Measurements from ENCODE around the gene CLN3. TPM values are rescaled to one million over a fixed set of nuclear protein-coding genes. Genes with fewer than 3 reads are reported as not detected.

The CLN3 gene
- total and polyA plus RNA-seq, 2 of the 13 experiments (the other 11 are each of a cell fraction or from before 2014, with no cell fraction given), result 23.4 to 46.8 TPM

DNA sequence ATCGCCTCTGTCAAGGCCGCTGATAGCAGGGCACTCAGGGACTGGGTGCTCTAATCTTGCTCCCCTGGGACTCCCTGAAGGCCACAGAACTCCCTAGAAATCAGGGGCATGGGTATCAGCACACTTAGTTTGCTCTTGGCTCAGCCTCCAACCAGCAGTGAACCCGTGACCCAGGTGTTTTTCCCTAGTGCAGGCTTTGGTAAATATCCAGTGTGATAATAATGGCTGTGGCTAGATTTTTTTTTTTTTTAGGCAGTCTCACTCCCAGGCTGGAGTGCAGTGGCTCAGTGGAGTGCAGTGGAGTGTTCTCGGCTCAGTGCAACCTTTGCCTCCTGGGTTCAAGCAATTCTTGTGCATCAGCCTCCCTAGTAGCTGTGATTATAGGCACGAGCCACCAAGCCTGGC is 36.6 kb upstream of the CLN3 start (continued):
- TF ChIP-seq, protein P1, sequence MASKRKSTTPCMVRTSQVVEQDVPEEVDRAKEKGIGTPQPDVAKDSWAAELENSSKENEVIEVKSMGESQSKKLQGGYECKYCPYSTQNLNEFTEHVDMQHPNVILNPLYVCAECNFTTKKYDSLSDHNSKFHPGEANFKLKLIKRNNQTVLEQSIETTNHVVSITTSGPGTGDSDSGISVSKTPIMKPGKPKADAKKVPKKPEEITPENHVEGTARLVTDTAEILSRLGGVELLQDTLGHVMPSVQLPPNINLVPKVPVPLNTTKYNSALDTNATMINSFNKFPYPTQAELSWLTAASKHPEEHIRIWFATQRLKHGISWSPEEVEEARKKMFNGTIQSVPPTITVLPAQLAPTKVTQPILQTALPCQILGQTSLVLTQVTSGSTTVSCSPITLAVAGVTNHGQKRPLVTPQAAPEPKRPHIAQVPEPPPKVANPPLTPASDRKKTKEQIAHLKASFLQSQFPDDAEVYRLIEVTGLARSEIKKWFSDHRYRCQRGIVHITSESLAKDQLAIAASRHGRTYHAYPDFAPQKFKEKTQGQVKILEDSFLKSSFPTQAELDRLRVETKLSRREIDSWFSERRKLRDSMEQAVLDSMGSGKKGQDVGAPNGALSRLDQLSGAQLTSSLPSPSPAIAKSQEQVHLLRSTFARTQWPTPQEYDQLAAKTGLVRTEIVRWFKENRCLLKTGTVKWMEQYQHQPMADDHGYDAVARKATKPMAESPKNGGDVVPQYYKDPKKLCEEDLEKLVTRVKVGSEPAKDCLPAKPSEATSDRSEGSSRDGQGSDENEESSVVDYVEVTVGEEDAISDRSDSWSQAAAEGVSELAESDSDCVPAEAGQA (IDR thresholded peaks at IDR 0.05; ENCODE audit: low read depth), result no peak
- TF ChIP-seq, protein P1 (CRISPR knock-in tag; IDR thresholded peaks at IDR 0.05; ENCODE audit: borderline replicate concordance), result no peak
- TF ChIP-seq SP140L (CRISPR knock-in tag; IDR thresholded peaks at IDR 0.05; ENCODE audit: borderline replicate concordance) (no peak), ARNTL (CRISPR knock-in tag; IDR thresholded peaks at IDR 0.05) (0 out of 2 replicates have a peak, but pooled peaks have one; percentile 39), PAF1 (CRISPR knock-in tag; IDR thresholded peaks at IDR 0.05) (no peak), ZNF205 (CRISPR knock-in tag; IDR thresholded peaks at IDR 0.05) (peak; percentile 18; the same call in 1 of the 2 replicates), XBP1 (CRISPR knock-in tag; IDR thresholded peaks at IDR 0.05) (no peak), ZNF33A (CRISPR knock-in tag; IDR thresholded peaks at IDR 0.05; ENCODE audit: borderline replicate concordance) (no peak), ZNF382 (CRISPR knock-in tag; IDR thresholded peaks at IDR 0.05; ENCODE audit: borderline replicate concordance) (no peak), SRSF1 (optimal IDR thresholded peaks at IDR 0.05; ENCODE audit: low read depth, low read length) (no peak), CAMTA2 (CRISPR knock-in tag; IDR thresholded peaks at IDR 0.05; ENCODE audit: borderline replicate concordance) (no peak), SRSF9 (IDR thresholded peaks at IDR 0.05; ENCODE audit: borderline replicate concordance, insufficient read depth, low read depth, low read length, poor library complexity, severe bottlenecking) (no peak)
- TF ChIP-seq, protein P2, sequence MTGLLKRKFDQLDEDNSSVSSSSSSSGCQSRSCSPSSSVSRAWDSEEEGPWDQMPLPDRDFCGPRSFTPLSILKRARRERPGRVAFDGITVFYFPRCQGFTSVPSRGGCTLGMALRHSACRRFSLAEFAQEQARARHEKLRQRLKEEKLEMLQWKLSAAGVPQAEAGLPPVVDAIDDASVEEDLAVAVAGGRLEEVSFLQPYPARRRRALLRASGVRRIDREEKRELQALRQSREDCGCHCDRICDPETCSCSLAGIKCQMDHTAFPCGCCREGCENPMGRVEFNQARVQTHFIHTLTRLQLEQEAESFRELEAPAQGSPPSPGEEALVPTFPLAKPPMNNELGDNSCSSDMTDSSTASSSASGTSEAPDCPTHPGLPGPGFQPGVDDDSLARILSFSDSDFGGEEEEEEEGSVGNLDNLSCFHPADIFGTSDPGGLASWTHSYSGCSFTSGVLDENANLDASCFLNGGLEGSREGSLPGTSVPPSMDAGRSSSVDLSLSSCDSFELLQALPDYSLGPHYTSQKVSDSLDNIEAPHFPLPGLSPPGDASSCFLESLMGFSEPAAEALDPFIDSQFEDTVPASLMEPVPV (CRISPR knock-in tag; IDR thresholded peaks at IDR 0.05), result 0 out of 2 replicates have a peak, but pooled peaks have one; percentile 32
- TF ChIP-seq, protein P3, sequence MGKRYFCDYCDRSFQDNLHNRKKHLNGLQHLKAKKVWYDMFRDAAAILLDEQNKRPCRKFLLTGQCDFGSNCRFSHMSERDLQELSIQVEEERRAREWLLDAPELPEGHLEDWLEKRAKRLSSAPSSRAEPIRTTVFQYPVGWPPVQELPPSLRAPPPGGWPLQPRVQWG (CRISPR knock-in tag; IDR thresholded peaks at IDR 0.05; ENCODE audit: borderline replicate concordance, low read depth), result no peak
- TF ChIP-seq, protein P4, sequence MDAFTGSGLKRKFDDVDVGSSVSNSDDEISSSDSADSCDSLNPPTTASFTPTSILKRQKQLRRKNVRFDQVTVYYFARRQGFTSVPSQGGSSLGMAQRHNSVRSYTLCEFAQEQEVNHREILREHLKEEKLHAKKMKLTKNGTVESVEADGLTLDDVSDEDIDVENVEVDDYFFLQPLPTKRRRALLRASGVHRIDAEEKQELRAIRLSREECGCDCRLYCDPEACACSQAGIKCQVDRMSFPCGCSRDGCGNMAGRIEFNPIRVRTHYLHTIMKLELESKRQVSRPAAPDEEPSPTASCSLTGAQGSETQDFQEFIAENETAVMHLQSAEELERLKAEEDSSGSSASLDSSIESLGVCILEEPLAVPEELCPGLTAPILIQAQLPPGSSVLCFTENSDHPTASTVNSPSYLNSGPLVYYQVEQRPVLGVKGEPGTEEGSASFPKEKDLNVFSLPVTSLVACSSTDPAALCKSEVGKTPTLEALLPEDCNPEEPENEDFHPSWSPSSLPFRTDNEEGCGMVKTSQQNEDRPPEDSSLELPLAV (CRISPR knock-in tag; conservative IDR thresholded peaks at IDR 0.05; ENCODE audit: low read depth), result no peak
- TF ChIP-seq, protein P5, sequence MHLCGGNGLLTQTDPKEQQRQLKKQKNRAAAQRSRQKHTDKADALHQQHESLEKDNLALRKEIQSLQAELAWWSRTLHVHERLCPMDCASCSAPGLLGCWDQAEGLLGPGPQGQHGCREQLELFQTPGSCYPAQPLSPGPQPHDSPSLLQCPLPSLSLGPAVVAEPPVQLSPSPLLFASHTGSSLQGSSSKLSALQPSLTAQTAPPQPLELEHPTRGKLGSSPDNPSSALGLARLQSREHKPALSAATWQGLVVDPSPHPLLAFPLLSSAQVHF (CRISPR knock-in tag; IDR thresholded peaks at IDR 0.05), result no peak
- TF ChIP-seq, protein P6, sequence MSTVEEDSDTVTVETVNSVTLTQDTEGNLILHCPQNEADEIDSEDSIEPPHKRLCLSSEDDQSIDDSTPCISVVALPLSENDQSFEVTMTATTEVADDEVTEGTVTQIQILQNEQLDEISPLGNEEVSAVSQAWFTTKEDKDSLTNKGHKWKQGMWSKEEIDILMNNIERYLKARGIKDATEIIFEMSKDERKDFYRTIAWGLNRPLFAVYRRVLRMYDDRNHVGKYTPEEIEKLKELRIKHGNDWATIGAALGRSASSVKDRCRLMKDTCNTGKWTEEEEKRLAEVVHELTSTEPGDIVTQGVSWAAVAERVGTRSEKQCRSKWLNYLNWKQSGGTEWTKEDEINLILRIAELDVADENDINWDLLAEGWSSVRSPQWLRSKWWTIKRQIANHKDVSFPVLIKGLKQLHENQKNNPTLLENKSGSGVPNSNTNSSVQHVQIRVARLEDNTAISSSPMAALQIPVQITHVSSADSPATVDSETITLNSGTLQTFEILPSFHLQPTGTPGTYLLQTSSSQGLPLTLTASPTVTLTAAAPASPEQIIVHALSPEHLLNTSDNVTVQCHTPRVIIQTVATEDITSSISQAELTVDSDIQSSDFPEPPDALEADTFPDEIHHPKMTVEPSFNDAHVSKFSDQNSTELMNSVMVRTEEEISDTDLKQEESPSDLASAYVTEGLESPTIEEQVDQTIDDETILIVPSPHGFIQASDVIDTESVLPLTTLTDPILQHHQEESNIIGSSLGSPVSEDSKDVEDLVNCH (CRISPR knock-in tag; IDR thresholded peaks at IDR 0.05), result no peak

All from HepG2 (cell line).